CD8-positive, alpha-beta memory T cell (primary cell): ENCODE results near the gene PRODH2. TPM values are rescaled to one million over a fixed set of nuclear protein-coding genes. Genes with fewer than 3 reads are reported as not detected.
A peak's percentile ranks its signal among the peaks of the same experiment; 100 is the strongest.

Experiments used
- CTCF ChIA-PET: fragments of 350-600 bp; sonication (Branson Sonifier 250); formaldehyde crosslinking; loops from one replicate; lab custom pipeline; 2021; ENCODE audit warnings: antibody characterized with exemption; lab: Charles Lee
- POLR2A ChIA-PET: fragments of 350-600 bp; sonication (Branson Sonifier 250); formaldehyde crosslinking; loops from one replicate; lab custom pipeline; 2021; ENCODE audit warnings: antibody characterized with exemption; lab: Charles Lee
- DNase-seq, 5 donors: peaks; one replicate each; pipeline versions ENCODE4 v3.0.0 to v3.0.0-alpha.2; 2020 to 2022; ENCODE audit warnings: mixed read lengths in 1 of 5
- H3K27ac ChIP-seq: one replicate; pipeline ENCODE4 v1.7.0; 2013; ENCODE audit warnings: low read depth, mild to moderate bottlenecking, low read length, moderate library complexity
- H3K27me3 ChIP-seq: 2 replicates; pipeline ENCODE4 v1.7.0; 2013; ENCODE audit warnings: low read length, mild to moderate bottlenecking; ENCODE audit not compliant: insufficient read depth, poor library complexity, severe bottlenecking
- H3K36me3 ChIP-seq: 2 replicates; pipeline ENCODE4 v1.7.0; 2013; ENCODE audit warnings: mild to moderate bottlenecking, low read length, moderate library complexity; ENCODE audit not compliant: insufficient read depth
- H3K4me1 ChIP-seq: 2 replicates; pipeline ENCODE4 v1.7.0; 2013; ENCODE audit warnings: mild to moderate bottlenecking, low read length, moderate library complexity; ENCODE audit not compliant: insufficient read depth
- H3K4me3 ChIP-seq: 2 replicates; pipeline ENCODE4 v1.7.0; 2013; ENCODE audit warnings: mild to moderate bottlenecking, low read length
- H3K9me3 ChIP-seq: 2 replicates; pipeline ENCODE4 v1.7.0; 2013; ENCODE audit warnings: mild to moderate bottlenecking, low read length
- H3K27ac Mint-ChIP-seq, 8 donors: one replicate each; pipeline ENCODE4 v1.8.0; 2020 to 2021; ENCODE audit warnings: mixed read lengths in 8 of 8, mild to moderate bottlenecking in 6 of 8, inconsistent platforms in 3 of 8, moderate library complexity in 3 of 8
- H3K27me3 Mint-ChIP-seq, 2 donors: one replicate each; pipeline ENCODE4 v1.8.0; 2020 to 2021; ENCODE audit warnings: mixed read lengths in 2 of 2, mild to moderate bottlenecking in 1 of 2, moderate library complexity in 1 of 2
- H3K36me3 Mint-ChIP-seq, 3 donors: one replicate each; pipeline ENCODE4 v1.8.0; 2020 to 2021; ENCODE audit warnings: mixed read lengths in 3 of 3, inconsistent platforms in 1 of 3, mild to moderate bottlenecking in 1 of 3
- H3K4me1 Mint-ChIP-seq, 3 donors: one replicate each; pipeline ENCODE4 v1.8.0; 2020 to 2021; ENCODE audit warnings: mixed read lengths in 3 of 3, inconsistent platforms in 1 of 3, mild to moderate bottlenecking in 1 of 3
- H3K4me3 Mint-ChIP-seq, 7 donors: one replicate each; pipeline ENCODE4 v1.8.0; 2020 to 2021; ENCODE audit warnings: mixed read lengths in 7 of 7, mild to moderate bottlenecking in 6 of 7, moderate library complexity in 4 of 7, inconsistent platforms in 2 of 7
- H3K9me3 Mint-ChIP-seq, 5 donors: one replicate each; pipeline ENCODE4 v1.8.0; 2020 to 2022; ENCODE audit warnings: mixed read lengths in 5 of 5, mild to moderate bottlenecking in 3 of 5, moderate library complexity in 2 of 5, inconsistent platforms in 1 of 5
- polyA plus RNA-seq: library from polyadenylated mRNA; unstranded; fragments of 300-500 nt; fragmentation: Illumina TruSeq; gene quantifications from one replicate; pipeline ENCODE4 v1.2.3, GENCODE V29; 2021
- total RNA-seq, 2 experiments: library from RNA; stranded (reverse); gene quantifications; one replicate each; pipeline ENCODE4 v1.2.3, GENCODE V29; 2021

Gene PRODH2
- total and polyA plus RNA-seq, 3 experiments from 2014 or later = not detected

DNA sequence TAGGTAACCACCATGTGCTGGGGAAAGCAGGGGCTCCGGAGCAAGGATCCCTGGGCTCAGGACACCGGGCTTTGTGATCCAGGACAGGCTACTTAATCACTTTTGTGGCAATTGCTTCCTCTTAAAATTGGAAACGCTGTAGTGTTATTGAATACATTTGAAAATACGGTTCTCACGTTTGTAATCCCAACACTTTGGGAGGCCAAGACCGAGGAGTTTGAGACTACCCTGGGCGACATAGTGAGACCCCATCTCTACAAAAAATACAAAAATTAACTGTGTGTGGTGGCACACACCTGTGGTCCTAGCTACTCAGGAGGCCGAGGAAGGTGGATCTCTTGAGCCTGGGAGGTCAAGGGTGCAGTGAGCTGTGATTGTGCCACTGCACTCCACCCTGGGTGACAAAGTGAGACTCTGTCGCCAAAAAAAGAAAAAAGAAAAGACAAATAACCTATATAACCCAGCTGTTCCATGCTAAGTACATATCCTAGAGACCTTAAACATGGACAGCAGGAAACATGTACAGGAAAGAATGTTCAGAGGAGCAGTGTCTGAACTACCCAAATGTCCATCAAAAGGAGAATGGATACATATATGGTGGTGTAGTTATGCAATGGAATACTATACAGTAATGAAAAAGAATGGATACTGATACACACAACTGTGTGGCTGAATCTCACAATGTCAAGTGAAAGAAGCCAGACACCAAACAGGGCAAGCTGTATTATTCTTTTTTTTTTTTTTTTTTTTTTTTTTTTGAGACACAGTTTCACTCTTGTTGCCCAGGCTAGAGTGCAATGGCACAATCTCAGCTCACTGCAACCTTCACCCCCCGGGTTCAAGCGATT lies 622 bp upstream of the PRODH2 start:
- H3K36me3 ChIP-seq = no peaks in the 10 kb centered on the region
- H3K4me3 ChIP-seq = no peak overlapping the region
- Mint-ChIP-seq H3K9me3 (no peaks in the 10 kb centered on the region), H3K27ac (no peak overlapping the region), H3K36me3 (no peaks in the 10 kb centered on the region), H3K4me1 (no peaks in the 10 kb centered on the region), H3K27me3 (peaks cover 27 to 30% of the 10 kb centered on the region in 2 donors), H3K4me3 (no peak overlapping the region)
- H3K9me3 ChIP-seq = no peaks in the 10 kb centered on the region
- CTCF ChIA-PET = no interaction called here
- no peak overlapping the region for H3K27ac ChIP-seq
- POLR2A ChIA-PET = interaction anchor here (0.5 kb wide), 1 partner anchor 40 kb away, joined by 6 read pairs; no protein-coding TSS in a partner anchor
- no peaks in the 10 kb centered on the region for H3K4me1 ChIP-seq
- H3K27me3 ChIP-seq = no peaks in the 10 kb centered on the region
- no peak for DNase-seq

GRCh38 chr19:35811317-35812219 lies 1.1 kb downstream of the PRODH2 start:
- no peak overlapping the region for H3K4me3 Mint-ChIP-seq
- Histone ChIP-seq H3K4me3 (no peak overlapping the region), H3K4me1 (no peaks in the 10 kb centered on the region), H3K27ac (no peak overlapping the region), H3K27me3 (no peaks in the 10 kb centered on the region), H3K36me3 (no peaks in the 10 kb centered on the region), H3K9me3 (no peaks in the 10 kb centered on the region)
- ChIA-PET POLR2A (no interaction called here), CTCF (no interaction called here)
- H3K4me1 Mint-ChIP-seq = no peaks in the 10 kb centered on the region
- no peak overlapping the region for H3K27ac Mint-ChIP-seq
- H3K36me3 Mint-ChIP-seq = no peaks in the 10 kb centered on the region
- no peak for DNase-seq
- peaks cover 23 to 30% of the 10 kb centered on the region in 2 donors for H3K27me3 Mint-ChIP-seq
- H3K9me3 Mint-ChIP-seq = no peaks in the 10 kb centered on the region

- Histone ChIP-seq H3K27ac (no peak overlapping the region), H3K9me3 (no peaks in the 10 kb centered on the region), H3K27me3 (no peaks in the 10 kb centered on the region), H3K4me3 (no peak overlapping the region), H3K4me1 (no peaks in the 10 kb centered on the region), H3K36me3 (no peaks in the 10 kb centered on the region)
- H3K36me3 Mint-ChIP-seq = no peaks in the 10 kb centered on the region
- ChIA-PET CTCF (no interaction called here), POLR2A (no interaction called here)
- H3K4me1 Mint-ChIP-seq = peaks cover 11 to 13% (median 12%) of the 10 kb centered on the region in 3 donors
- no peaks in the 10 kb centered on the region for H3K9me3 Mint-ChIP-seq
- peak overlapping the region in 1 of 8 donors; percentile 36 for H3K27ac Mint-ChIP-seq
- DNase-seq = no peak
- H3K27me3 Mint-ChIP-seq = peaks cover 15 to 18% of the 10 kb centered on the region in 2 donors
- H3K4me3 Mint-ChIP-seq = no peak overlapping the region
These were observed 5.0 kb downstream of the PRODH2 start for GRCh38 chr19:35807633-35808032.

DNA sequence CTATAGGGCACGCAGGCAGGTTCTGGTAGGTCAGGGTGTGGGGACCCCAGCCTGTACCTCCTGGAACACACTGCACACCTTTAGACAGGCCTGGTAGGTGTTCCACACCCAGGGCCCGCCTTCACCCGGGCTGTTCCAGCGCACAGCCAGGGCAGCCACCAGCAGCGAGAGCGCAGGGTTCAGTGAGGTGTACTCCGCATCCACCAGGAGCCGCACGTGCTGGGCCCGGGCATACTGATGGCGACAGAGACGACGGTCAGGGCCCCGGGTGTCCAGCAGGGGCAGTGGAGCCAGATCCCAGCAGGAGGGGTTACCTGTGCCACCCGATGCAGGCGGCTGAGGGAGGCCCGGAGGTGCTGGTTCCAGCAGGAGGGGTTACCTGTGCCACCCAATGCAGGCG lies 6.0 kb downstream of the PRODH2 start:
- no peaks in the 10 kb centered on the region for H3K36me3 Mint-ChIP-seq
- ChIA-PET CTCF (no interaction called here), POLR2A (no interaction called here)
- H3K4me3 ChIP-seq = no peak overlapping the region
- peaks cover 16 to 17% of the 10 kb centered on the region in 2 donors for H3K27me3 Mint-ChIP-seq
- no peak overlapping the region for H3K4me3 Mint-ChIP-seq
- H3K27me3 ChIP-seq = no peaks in the 10 kb centered on the region
- no peaks in the 10 kb centered on the region for H3K4me1 ChIP-seq
- DNase-seq = no peak
- no peak overlapping the region for H3K27ac ChIP-seq
- peaks cover 11 to 13% (median 12%) of the 10 kb centered on the region in 3 donors for H3K4me1 Mint-ChIP-seq
- H3K9me3 Mint-ChIP-seq = no peaks in the 10 kb centered on the region
- no peaks in the 10 kb centered on the region for H3K36me3 ChIP-seq
- peak overlapping the region in 1 of 8 donors; percentile 42 for H3K27ac Mint-ChIP-seq
- no peaks in the 10 kb centered on the region for H3K9me3 ChIP-seq

GRCh38 chr19:35805526-35806102 lies 7.0 kb downstream of the PRODH2 start:
- Mint-ChIP-seq H3K27me3 (peaks cover 9 to 13% of the 10 kb centered on the region in 2 donors), H3K4me3 (no peak overlapping the region), H3K4me1 (peaks cover 11 to 13% (median 12%) of the 10 kb centered on the region in 3 donors), H3K27ac (no peak overlapping the region), H3K9me3 (no peaks in the 10 kb centered on the region), H3K36me3 (no peaks in the 10 kb centered on the region)
- Histone ChIP-seq H3K4me1 (no peaks in the 10 kb centered on the region), H3K4me3 (no peak overlapping the region), H3K9me3 (no peaks in the 10 kb centered on the region), H3K27me3 (no peaks in the 10 kb centered on the region), H3K27ac (no peak overlapping the region), H3K36me3 (no peaks in the 10 kb centered on the region)
- DNase-seq = no peak
- ChIA-PET CTCF (no interaction called here), POLR2A (no interaction called here)

- Mint-ChIP-seq H3K27ac (no peak overlapping the region), H3K9me3 (no peaks in the 10 kb centered on the region), H3K4me1 (peaks cover 12 to 16% (median 13%) of the 10 kb centered on the region in 3 donors), H3K4me3 (no peak overlapping the region), H3K36me3 (no peaks in the 10 kb centered on the region), H3K27me3 (peaks cover 14 to 21% of the 10 kb centered on the region in 2 donors)
- POLR2A ChIA-PET = no interaction called here
- no peaks in the 10 kb centered on the region for H3K36me3 ChIP-seq
- no peaks in the 10 kb centered on the region for H3K9me3 ChIP-seq
- no peak overlapping the region for H3K4me3 ChIP-seq
- no peaks in the 10 kb centered on the region for H3K27me3 ChIP-seq
- no peaks in the 10 kb centered on the region for H3K4me1 ChIP-seq
- DNase-seq = no peak
- no peak overlapping the region for H3K27ac ChIP-seq
- CTCF ChIA-PET = no interaction called here
These were observed 10.8 kb downstream of the PRODH2 start for GRCh38 chr19:35801828-35802227.

GRCh38 chr19:35797663-35798062 lies 15.0 kb downstream of the PRODH2 start:
- Histone ChIP-seq H3K4me3 (no peak overlapping the region), H3K9me3 (no peaks in the 10 kb centered on the region), H3K27me3 (no peaks in the 10 kb centered on the region), H3K36me3 (no peaks in the 10 kb centered on the region), H3K4me1 (no peaks in the 10 kb centered on the region), H3K27ac (no peak overlapping the region)
- H3K4me3 Mint-ChIP-seq = peak overlapping the region in 1 of 7 donors; percentile 37
- H3K36me3 Mint-ChIP-seq = no peaks in the 10 kb centered on the region
- ChIA-PET CTCF (no interaction called here), POLR2A (no interaction called here)
- H3K27me3 Mint-ChIP-seq = peaks cover 19 to 40% of the 10 kb centered on the region in 2 donors
- no peaks in the 10 kb centered on the region for H3K9me3 Mint-ChIP-seq
- no peak overlapping the region for H3K27ac Mint-ChIP-seq
- no peak for DNase-seq
- H3K4me1 Mint-ChIP-seq = peaks cover 0 to 6% (median 0%) of the 10 kb centered on the region in 3 donors
